Neuron (in vitro differentiated cells): ENCODE results near the gene PSMB1.
"Not testable (repeated sequence)": the region's sequence is repeated elsewhere in the genome, so short reads cannot be mapped to it uniquely, and the experiment has no call there.

Experiments
- H2AFZ ChIP-seq: one replicate; pipeline ENCODE4 v1.6.1; 2013; ENCODE audit warnings: low read depth, mild to moderate bottlenecking, inconsistent platforms, low read length, moderate library complexity
- H3K27me3 ChIP-seq: one replicate; pipeline ENCODE4 v1.6.1; 2013; ENCODE audit warnings: low read length; ENCODE audit not compliant: insufficient read depth
- H3K36me3 ChIP-seq: one replicate; pipeline ENCODE4 v1.6.1; 2013; ENCODE audit warnings: low read length; ENCODE audit not compliant: insufficient read depth
- H3K4me1 ChIP-seq: one replicate; pipeline ENCODE4 v1.6.1; 2013; ENCODE audit warnings: low read length; ENCODE audit not compliant: insufficient read depth
- H3K4me3 ChIP-seq: 2 replicates; pipeline ENCODE4 v1.5.1; 2013; ENCODE audit warnings: mild to moderate bottlenecking, low read length, moderate library complexity
- H3K9me3 ChIP-seq: one replicate; pipeline ENCODE4 v1.6.1; 2013; ENCODE audit warnings: low read length

PSMB1 gene

GRCh38 chr6:170525795-170526194, 27.3 kb downstream of the PSMB1 start:
- Histone ChIP-seq H3K4me1 (no peaks in the 10 kb centered on the region), H2AFZ (no peak overlapping the region), H3K27me3 (no peaks in the 10 kb centered on the region), H3K36me3 (no peaks in the 10 kb centered on the region), H3K9me3 (no peaks in the 10 kb centered on the region), H3K4me3 (no peak overlapping the region)

GRCh38 chr6:170524172-170524502, 29.0 kb downstream of the PSMB1 start:
- Histone ChIP-seq H2AFZ (no peak overlapping the region), H3K9me3 (no peaks in the 10 kb centered on the region), H3K27me3 (no peaks in the 10 kb centered on the region), H3K4me1 (no peaks in the 10 kb centered on the region), H3K4me3 (no peak overlapping the region), H3K36me3 (no peaks in the 10 kb centered on the region)

GRCh38 chr6:170523256-170524171, 29.6 kb downstream of the PSMB1 start:
- H3K9me3 ChIP-seq, result no peaks in the 10 kb centered on the region
- H3K27me3 ChIP-seq, result no peaks in the 10 kb centered on the region
- H3K4me1 ChIP-seq, result no peaks in the 10 kb centered on the region
- no peaks in the 10 kb centered on the region for H3K36me3 ChIP-seq
- H2AFZ ChIP-seq, result no peak overlapping the region
- H3K4me3 ChIP-seq, result no peak overlapping the region

GRCh38 chr6:170522565-170523183, 30.4 kb downstream of the PSMB1 start:
- no peak overlapping the region for H2AFZ ChIP-seq
- H3K36me3 ChIP-seq, result no peaks in the 10 kb centered on the region
- no peaks in the 10 kb centered on the region for H3K4me1 ChIP-seq
- no peak overlapping the region for H3K4me3 ChIP-seq
- no peaks in the 10 kb centered on the region for H3K27me3 ChIP-seq
- no peaks in the 10 kb centered on the region for H3K9me3 ChIP-seq

DNA sequence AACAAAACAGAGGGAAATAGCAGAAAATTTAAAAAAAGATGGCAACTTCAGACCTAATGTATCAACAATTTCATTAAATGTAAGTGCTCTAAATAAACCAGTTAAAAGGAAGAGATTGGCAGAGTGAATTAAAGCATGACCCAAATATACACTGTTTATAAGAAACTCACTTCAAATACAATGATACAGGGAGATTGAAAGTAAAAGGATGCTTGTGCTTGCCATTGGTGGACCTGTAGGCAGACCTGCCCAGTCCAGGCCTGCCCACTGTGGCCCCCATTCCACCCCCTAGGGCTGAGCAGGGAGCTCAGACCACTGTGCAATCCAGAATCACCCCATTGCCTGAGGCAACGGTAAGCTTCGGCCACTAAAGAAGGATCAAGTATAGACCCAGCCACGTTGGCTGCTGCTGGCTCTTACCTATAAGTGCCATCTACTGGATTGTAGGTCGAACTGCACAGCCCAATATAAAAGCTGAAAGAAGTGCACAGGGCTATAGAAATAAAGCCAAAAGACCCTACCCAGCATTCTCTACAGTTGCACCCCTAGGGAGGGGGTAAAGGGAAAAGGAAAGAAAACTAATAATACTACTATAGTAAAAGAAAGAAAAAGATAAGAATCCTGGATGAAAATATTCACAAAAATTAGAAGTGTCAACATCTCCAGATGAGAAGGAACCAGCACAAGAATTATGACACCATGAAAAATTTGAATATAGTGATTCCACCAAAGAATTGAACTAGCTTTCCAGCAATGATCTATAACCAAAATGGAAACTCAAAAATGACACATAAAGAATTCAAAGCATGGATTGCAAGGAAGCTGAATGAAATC, 36.1 kb downstream of the PSMB1 start:
- no peaks in the 10 kb centered on the region for H3K36me3 ChIP-seq
- H3K9me3 ChIP-seq, result peaks cover 4% of the 10 kb centered on the region
- H2AFZ ChIP-seq, result no peak overlapping the region

GRCh38 chr6:170514908-170515307, 38.2 kb downstream of the PSMB1 start:
- H3K9me3 ChIP-seq, result peaks cover 4% of the 10 kb centered on the region
- no peak overlapping the region for H2AFZ ChIP-seq
- H3K4me3 ChIP-seq, result no peak overlapping the region
- H3K36me3 ChIP-seq, result no peaks in the 10 kb centered on the region
- no peaks in the 10 kb centered on the region for H3K4me1 ChIP-seq
- H3K27me3 ChIP-seq, result no peaks in the 10 kb centered on the region

More for the DNA sequence above, 36.1 kb downstream of the PSMB1 start:
- Histone ChIP-seq H3K4me3 (no peak overlapping the region), H3K4me1 (no peaks in the 10 kb centered on the region), H3K27me3 (no peaks in the 10 kb centered on the region)

GRCh38 chr6:170512249-170512648, 40.9 kb downstream of the PSMB1 start:
- no peaks in the 10 kb centered on the region for H3K27me3 ChIP-seq
- no peak overlapping the region for H3K4me3 ChIP-seq
- no peaks in the 10 kb centered on the region for H3K36me3 ChIP-seq
- no peak overlapping the region for H2AFZ ChIP-seq
- no peaks in the 10 kb centered on the region for H3K4me1 ChIP-seq
- peaks cover 4% of the 10 kb centered on the region for H3K9me3 ChIP-seq

GRCh38 chr6:170510631-170511030, 42.5 kb downstream of the PSMB1 start:
- no peaks in the 10 kb centered on the region for H3K4me1 ChIP-seq
- no peaks in the 10 kb centered on the region for H3K36me3 ChIP-seq
- H3K4me3 ChIP-seq, result no peak overlapping the region
- no peak overlapping the region for H2AFZ ChIP-seq
- no peaks in the 10 kb centered on the region for H3K27me3 ChIP-seq
- no peaks in the 10 kb centered on the region for H3K9me3 ChIP-seq

GRCh38 chr6:170509723-170510018, 43.4 kb downstream of the PSMB1 start:
- H2AFZ ChIP-seq, result no peak overlapping the region
- no peaks in the 10 kb centered on the region for H3K36me3 ChIP-seq
- no peak overlapping the region for H3K4me3 ChIP-seq
- no peaks in the 10 kb centered on the region for H3K4me1 ChIP-seq
- no peaks in the 10 kb centered on the region for H3K9me3 ChIP-seq
- no peaks in the 10 kb centered on the region for H3K27me3 ChIP-seq

DNA sequence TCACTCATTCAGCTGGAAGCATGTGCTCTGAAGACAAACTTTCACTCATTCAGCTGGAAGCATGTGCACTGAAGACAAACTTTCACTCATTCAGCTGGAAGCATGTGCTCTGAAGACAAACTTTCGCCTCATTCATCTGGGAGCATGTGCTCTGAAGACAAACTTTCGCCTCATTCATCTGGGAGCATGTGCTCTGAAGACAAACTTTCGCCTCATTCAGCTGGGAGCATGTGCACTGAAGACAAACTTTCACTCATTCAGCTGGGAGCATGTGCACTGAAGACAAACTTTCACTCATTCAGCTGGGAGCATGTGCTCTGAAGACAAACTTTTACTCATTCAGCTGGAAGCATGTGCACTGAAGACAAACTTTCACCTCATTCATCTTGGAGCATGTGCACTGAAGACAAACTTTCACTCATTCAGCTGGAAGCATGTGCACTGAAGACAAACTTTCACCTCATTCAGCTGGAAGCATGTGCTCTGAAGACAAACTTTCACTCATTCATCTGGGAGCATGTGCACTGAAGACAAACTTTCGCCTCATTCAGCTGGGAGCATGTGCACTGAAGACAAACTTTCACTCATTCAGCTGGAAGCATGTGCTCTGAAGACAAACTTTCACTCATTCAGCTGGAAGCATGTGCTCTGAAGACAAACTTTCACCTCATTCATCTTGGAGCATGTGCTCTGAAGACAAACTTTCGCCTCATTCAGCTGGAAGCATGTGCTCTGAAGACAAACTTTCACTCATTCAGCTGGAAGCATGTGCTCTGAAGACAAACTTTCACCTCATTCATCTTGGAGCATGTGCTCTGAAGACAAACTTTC, 44.0 kb downstream of the PSMB1 start:
- H3K27me3 ChIP-seq, H3K36me3 ChIP-seq, H3K4me1 ChIP-seq, H3K4me3 ChIP-seq, H2AFZ ChIP-seq, H3K9me3 ChIP-seq: not testable (repeated sequence)

- not testable (repeated sequence) for H3K4me3 ChIP-seq, H3K9me3 ChIP-seq, H2AFZ ChIP-seq, H3K36me3 ChIP-seq, H3K4me1 ChIP-seq, H3K27me3 ChIP-seq
Observed at GRCh38 chr6:170508275-170508674, 44.8 kb downstream of the PSMB1 start.

GRCh38 chr6:170507728-170508127, 45.4 kb downstream of the PSMB1 start:
- not testable (repeated sequence) for H3K36me3 ChIP-seq, H2AFZ ChIP-seq, H3K27me3 ChIP-seq, H3K4me1 ChIP-seq, H3K4me3 ChIP-seq, H3K9me3 ChIP-seq

DNA sequence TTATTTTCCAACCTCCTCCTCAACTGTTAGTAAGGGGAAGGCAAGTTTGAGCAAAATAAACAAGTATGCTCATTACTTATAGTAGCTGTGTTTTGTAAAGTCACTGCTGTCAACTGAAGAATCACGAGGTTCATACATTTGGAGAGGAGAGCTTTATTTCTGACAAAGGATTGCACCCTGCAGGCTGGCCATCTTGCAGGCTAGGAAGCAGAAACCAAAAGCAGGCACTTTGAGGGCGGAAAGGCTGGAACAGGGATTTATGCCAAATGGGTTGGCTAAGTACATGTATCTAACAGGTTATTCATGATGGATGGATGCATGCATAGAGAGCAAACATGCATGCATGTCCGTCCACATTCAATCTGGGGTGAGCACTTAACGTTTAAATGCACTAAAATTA, 46.7 kb downstream of the PSMB1 start:
- H3K27me3 ChIP-seq, result no peaks in the 10 kb centered on the region
- peaks cover 19% of the 10 kb centered on the region for H3K9me3 ChIP-seq
- no peaks in the 10 kb centered on the region for H3K36me3 ChIP-seq
- H3K4me3 ChIP-seq, result no peak overlapping the region
- no peaks in the 10 kb centered on the region for H3K4me1 ChIP-seq
- no peak overlapping the region for H2AFZ ChIP-seq
